GM23338 (cell line): ENCODE data around the gene TMEM247. TPM values are rescaled to one million over a fixed set of nuclear protein-coding genes. Genes with fewer than 3 reads are reported as not detected.

Source experiments
- ATAC-seq: fragments of 200-7000 bp; cut with Tn5 transposase; 3 replicates; pipeline ENCODE4 v1.9.1; 2020
- DNase-seq: peaks from one replicate; pipeline ENCODE4 v3.0.0-alpha.2; 2015; ENCODE audit warnings: low spot score
- H2AFZ ChIP-seq: fragments of 200-600 bp; sonication (generic); 2 replicates; pipeline ENCODE4 v1.8.0; 2016; ENCODE audit warnings: antibody characterized with exemption, mild to moderate bottlenecking, moderate library complexity
- H3F3A ChIP-seq: fragments of 200-600 bp; sonication (generic); replicated peaks from 2 replicates; pipeline ENCODE4 v1.8.0; 2017; ENCODE audit warnings: antibody characterized with exemption, mixed run types, low read depth
- H3K27ac ChIP-seq: fragments of 200-600 bp; sonication (generic); 2 replicates; pipeline ENCODE4 v1.6.1; 2016; ENCODE audit warnings: low read depth
- H3K27me3 ChIP-seq: fragments of 200-600 bp; sonication (generic); 2 replicates; pipeline ENCODE4 v1.8.0; 2016; ENCODE audit warnings: mild to moderate bottlenecking, mixed run types, moderate library complexity; ENCODE audit not compliant: insufficient read depth
- H3K36me3 ChIP-seq: fragments of 200-600 bp; sonication (generic); 2 replicates; pipeline ENCODE4 v1.8.0; 2016; ENCODE audit warnings: mild to moderate bottlenecking; ENCODE audit not compliant: insufficient read depth
- H3K4me1 ChIP-seq: fragments of 200-600 bp; sonication (generic); 2 replicates; pipeline ENCODE4 v1.8.0; 2016; ENCODE audit warnings: mild to moderate bottlenecking, moderate library complexity; ENCODE audit not compliant: insufficient read depth
- H3K4me2 ChIP-seq: fragments of 200-600 bp; sonication (generic); 2 replicates; pipeline ENCODE4 v1.7.1; 2017; ENCODE audit warnings: mixed run types
- H3K4me3 ChIP-seq: fragments of 200-600 bp; sonication (generic); 2 replicates; pipeline ENCODE4 v1.6.1; 2016; ENCODE audit warnings: mixed run types
- H3K79me2 ChIP-seq: fragments of 200-600 bp; sonication (generic); replicated peaks from 2 replicates; pipeline ENCODE4 v1.8.0; 2017; ENCODE audit warnings: mild to moderate bottlenecking; ENCODE audit not compliant: insufficient read depth
- H3K9me2 ChIP-seq: fragments of 200-600 bp; sonication (generic); 2 replicates; pipeline ENCODE4 v1.8.0; 2017; ENCODE audit not compliant: insufficient read depth
- H4K20me1 ChIP-seq: fragments of 200-600 bp; sonication (generic); replicated peaks from 2 replicates; pipeline ENCODE4 v1.8.0; 2017; ENCODE audit warnings: mild to moderate bottlenecking; ENCODE audit not compliant: insufficient read depth
- H3K27ac Mint-ChIP-seq: 2 replicates; pipeline ENCODE4 v1.8.0; 2020; ENCODE audit warnings: inconsistent platforms, mild to moderate bottlenecking, moderate library complexity, mixed read lengths
- H3K27me3 Mint-ChIP-seq: 3 replicates; pipeline ENCODE4 v1.8.0; 2022; ENCODE audit warnings: low read depth, mild to moderate bottlenecking, moderate library complexity, mixed read lengths, inconsistent platforms; ENCODE audit not compliant: insufficient read depth, poor library complexity
- H3K36me3 Mint-ChIP-seq: 3 replicates; pipeline ENCODE4 v1.8.0; 2021; ENCODE audit warnings: low read depth, mild to moderate bottlenecking, inconsistent platforms, moderate library complexity, mixed read lengths
- H3K4me1 Mint-ChIP-seq: 3 replicates; pipeline ENCODE4 v1.8.0; 2020; ENCODE audit warnings: mild to moderate bottlenecking, inconsistent platforms, mixed read lengths
- H3K4me3 Mint-ChIP-seq: 3 replicates; pipeline ENCODE4 v1.8.0; 2021; ENCODE audit warnings: moderate library complexity, mild to moderate bottlenecking, inconsistent platforms, mixed read lengths
- H3K9me3 Mint-ChIP-seq: 3 replicates; pipeline ENCODE4 v1.8.0; 2020; ENCODE audit warnings: moderate library complexity, mild to moderate bottlenecking, inconsistent platforms, mixed read lengths
- CREB1 ChIP-seq: fragments of 250-450 bp; sonication (Bioruptor Pico); IDR thresholded peaks from 2 replicates; pipeline ENCODE4 v1.5.0; 2020; ENCODE audit warnings: low read depth, mild to moderate bottlenecking, moderate library complexity
- EZH2phosphoT487 ChIP-seq: fragments of 200-600 bp; sonication (generic); IDR thresholded peaks from one replicate; pipeline ENCODE4 v1.8.1; 2018; ENCODE audit warnings: antibody characterized with exemption; ENCODE audit not compliant: unreplicated experiment
- NANOG ChIP-seq: IDR thresholded peaks from 2 replicates; pipeline ENCODE4 v1.6.1; 2016; ENCODE audit warnings: antibody characterized with exemption, borderline replicate concordance
- POLR2AphosphoS5 ChIP-seq: IDR thresholded peaks from 2 replicates; pipeline ENCODE4 v1.6.1; 2016; ENCODE audit warnings: antibody characterized with exemption, low read depth
- REST ChIP-seq: IDR thresholded peaks from one replicate; pipeline ENCODE4 v1.6.1; 2018; ENCODE audit warnings: antibody characterized with exemption; ENCODE audit not compliant: unreplicated experiment
- STAT1 ChIP-seq: IDR thresholded peaks from one replicate; pipeline ENCODE4 v1.6.1; 2016; ENCODE audit warnings: antibody characterized with exemption; ENCODE audit not compliant: unreplicated experiment
- ZNF114 ChIP-seq: fragments of 250-450 bp; sonication (Bioruptor Pico); IDR thresholded peaks from 2 replicates; pipeline ENCODE4 v1.5.0; 2020; ENCODE audit warnings: mild to moderate bottlenecking, moderate library complexity
- polyA plus RNA-seq: library from polyadenylated mRNA; unstranded; fragments of >200 nt; fragmentation: Nextera tagmentation; extraction: Ambion mirVana; gene quantifications from 2 replicates; pipeline ENCODE4 v1.2.1, GENCODE V29; 2016
- total RNA-seq: library from RNA; depleted of rRNA; stranded (reverse); fragments of >200 nt; shearing (Covaris generic); gene quantifications from 2 replicates; pipeline ENCODE4 v1.2.3, GENCODE V29; 2014
- TF ChIP-seq, protein P1 (sequence below): fragments of 250-450 bp; sonication (Bioruptor Pico); IDR thresholded peaks from 2 replicates; pipeline ENCODE4 v1.5.0; 2020; ENCODE audit warnings: mild to moderate bottlenecking, moderate library complexity
- TF ChIP-seq, protein P2 (sequence below), 2 experiments: fragments of 200-600 bp in 1 of 2; sonication (generic) in 1 of 2; conservative IDR thresholded peaks; 2 replicates each; pipeline versions ENCODE4 v1.5.1 to v1.6.1; 2016 to 2017; ENCODE audit warnings: antibody characterized with exemption in 2 of 2, low read depth in 2 of 2, mild to moderate bottlenecking in 2 of 2, moderate library complexity in 1 of 2
- TF ChIP-seq, protein P3 (sequence below): IDR thresholded peaks from 2 replicates; pipeline ENCODE4 v1.6.1; 2016; ENCODE audit warnings: antibody characterized with exemption

Gene TMEM247
- total and polyA plus RNA-seq, 2 experiments from 2014 or later = not detected

- Mint-ChIP-seq H3K27ac (no peak overlapping the region), H3K27me3 (peaks cover 5% of the 10 kb centered on the region), H3K36me3 (no peaks in the 10 kb centered on the region; the same call in 2 of the 3 replicates), H3K9me3 (no peaks in the 10 kb centered on the region), H3K4me1 (peaks cover 10% of the 10 kb centered on the region), H3K4me3 (no peak overlapping the region)
- no peaks in the 10 kb centered on the region for H3K36me3 ChIP-seq
- no peak for ATAC-seq
- no peaks in the 10 kb centered on the region; the same call in 1 of the 2 replicates for H4K20me1 ChIP-seq
- H3K27ac ChIP-seq = no peak overlapping the region
- H3K9me2 ChIP-seq = no peaks in the 10 kb centered on the region
- H3K79me2 ChIP-seq = no peaks in the 10 kb centered on the region
- no peak for TF ChIP-seq STAT1
- no peak for TF ChIP-seq REST
- TF ChIP-seq, protein P1, sequence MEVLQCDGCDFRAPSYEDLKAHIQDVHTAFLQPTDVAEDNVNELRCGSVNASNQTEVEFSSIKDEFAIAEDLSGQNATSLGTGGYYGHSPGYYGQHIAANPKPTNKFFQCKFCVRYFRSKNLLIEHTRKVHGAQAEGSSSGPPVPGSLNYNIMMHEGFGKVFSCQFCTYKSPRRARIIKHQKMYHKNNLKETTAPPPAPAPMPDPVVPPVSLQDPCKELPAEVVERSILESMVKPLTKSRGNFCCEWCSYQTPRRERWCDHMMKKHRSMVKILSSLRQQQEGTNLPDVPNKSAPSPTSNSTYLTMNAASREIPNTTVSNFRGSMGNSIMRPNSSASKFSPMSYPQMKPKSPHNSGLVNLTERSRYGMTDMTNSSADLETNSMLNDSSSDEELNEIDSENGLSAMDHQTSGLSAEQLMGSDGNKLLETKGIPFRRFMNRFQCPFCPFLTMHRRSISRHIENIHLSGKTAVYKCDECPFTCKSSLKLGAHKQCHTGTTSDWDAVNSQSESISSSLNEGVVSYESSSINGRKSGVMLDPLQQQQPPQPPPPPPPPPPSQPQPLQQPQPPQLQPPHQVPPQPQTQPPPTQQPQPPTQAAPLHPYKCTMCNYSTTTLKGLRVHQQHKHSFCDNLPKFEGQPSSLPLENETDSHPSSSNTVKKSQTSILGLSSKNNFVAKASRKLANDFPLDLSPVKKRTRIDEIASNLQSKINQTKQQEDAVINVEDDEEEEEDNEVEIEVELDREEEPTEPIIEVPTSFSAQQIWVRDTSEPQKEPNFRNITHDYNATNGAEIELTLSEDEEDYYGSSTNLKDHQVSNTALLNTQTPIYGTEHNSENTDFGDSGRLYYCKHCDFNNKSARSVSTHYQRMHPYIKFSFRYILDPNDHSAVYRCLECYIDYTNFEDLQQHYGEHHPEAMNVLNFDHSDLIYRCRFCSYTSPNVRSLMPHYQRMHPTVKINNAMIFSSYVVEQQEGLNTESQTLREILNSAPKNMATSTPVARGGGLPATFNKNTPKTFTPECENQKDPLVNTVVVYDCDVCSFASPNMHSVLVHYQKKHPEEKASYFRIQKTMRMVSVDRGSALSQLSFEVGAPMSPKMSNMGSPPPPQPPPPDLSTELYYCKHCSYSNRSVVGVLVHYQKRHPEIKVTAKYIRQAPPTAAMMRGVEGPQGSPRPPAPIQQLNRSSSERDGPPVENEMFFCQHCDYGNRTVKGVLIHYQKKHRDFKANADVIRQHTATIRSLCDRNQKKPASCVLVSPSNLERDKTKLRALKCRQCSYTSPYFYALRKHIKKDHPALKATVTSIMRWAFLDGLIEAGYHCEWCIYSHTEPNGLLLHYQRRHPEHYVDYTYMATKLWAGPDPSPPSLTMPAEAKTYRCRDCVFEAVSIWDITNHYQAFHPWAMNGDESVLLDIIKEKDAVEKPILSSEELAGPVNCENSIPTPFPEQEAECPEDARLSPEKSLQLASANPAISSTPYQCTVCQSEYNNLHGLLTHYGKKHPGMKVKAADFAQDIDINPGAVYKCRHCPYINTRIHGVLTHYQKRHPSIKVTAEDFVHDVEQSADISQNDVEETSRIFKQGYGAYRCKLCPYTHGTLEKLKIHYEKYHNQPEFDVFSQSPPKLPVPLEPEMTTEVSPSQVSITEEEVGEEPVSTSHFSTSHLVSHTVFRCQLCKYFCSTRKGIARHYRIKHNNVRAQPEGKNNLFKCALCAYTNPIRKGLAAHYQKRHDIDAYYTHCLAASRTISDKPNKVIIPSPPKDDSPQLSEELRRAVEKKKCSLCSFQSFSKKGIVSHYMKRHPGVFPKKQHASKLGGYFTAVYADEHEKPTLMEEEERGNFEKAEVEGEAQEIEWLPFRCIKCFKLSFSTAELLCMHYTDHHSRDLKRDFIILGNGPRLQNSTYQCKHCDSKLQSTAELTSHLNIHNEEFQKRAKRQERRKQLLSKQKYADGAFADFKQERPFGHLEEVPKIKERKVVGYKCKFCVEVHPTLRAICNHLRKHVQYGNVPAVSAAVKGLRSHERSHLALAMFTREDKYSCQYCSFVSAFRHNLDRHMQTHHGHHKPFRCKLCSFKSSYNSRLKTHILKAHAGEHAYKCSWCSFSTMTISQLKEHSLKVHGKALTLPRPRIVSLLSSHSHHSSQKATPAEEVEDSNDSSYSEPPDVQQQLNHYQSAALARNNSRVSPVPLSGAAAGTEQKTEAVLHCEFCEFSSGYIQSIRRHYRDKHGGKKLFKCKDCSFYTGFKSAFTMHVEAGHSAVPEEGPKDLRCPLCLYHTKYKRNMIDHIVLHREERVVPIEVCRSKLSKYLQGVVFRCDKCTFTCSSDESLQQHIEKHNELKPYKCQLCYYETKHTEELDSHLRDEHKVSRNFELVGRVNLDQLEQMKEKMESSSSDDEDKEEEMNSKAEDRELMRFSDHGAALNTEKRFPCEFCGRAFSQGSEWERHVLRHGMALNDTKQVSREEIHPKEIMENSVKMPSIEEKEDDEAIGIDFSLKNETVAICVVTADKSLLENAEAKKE (CRISPR knock-in tag) = no peak
- TF ChIP-seq CREB1 = no peak
- no peak for TF ChIP-seq NANOG
- TF ChIP-seq, protein P2, sequence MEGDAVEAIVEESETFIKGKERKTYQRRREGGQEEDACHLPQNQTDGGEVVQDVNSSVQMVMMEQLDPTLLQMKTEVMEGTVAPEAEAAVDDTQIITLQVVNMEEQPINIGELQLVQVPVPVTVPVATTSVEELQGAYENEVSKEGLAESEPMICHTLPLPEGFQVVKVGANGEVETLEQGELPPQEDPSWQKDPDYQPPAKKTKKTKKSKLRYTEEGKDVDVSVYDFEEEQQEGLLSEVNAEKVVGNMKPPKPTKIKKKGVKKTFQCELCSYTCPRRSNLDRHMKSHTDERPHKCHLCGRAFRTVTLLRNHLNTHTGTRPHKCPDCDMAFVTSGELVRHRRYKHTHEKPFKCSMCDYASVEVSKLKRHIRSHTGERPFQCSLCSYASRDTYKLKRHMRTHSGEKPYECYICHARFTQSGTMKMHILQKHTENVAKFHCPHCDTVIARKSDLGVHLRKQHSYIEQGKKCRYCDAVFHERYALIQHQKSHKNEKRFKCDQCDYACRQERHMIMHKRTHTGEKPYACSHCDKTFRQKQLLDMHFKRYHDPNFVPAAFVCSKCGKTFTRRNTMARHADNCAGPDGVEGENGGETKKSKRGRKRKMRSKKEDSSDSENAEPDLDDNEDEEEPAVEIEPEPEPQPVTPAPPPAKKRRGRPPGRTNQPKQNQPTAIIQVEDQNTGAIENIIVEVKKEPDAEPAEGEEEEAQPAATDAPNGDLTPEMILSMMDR (conservative IDR thresholded peaks at IDR 0.05; ENCODE audit: low read depth in 2 of 2) = no peak
- TF ChIP-seq, protein P3, sequence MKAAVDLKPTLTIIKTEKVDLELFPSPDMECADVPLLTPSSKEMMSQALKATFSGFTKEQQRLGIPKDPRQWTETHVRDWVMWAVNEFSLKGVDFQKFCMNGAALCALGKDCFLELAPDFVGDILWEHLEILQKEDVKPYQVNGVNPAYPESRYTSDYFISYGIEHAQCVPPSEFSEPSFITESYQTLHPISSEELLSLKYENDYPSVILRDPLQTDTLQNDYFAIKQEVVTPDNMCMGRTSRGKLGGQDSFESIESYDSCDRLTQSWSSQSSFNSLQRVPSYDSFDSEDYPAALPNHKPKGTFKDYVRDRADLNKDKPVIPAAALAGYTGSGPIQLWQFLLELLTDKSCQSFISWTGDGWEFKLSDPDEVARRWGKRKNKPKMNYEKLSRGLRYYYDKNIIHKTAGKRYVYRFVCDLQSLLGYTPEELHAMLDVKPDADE = no peak
- TF ChIP-seq ZNF114 (CRISPR knock-in tag) = no peak
- TF ChIP-seq POLR2AphosphoS5 = no peak
- TF ChIP-seq EZH2phosphoT487 = no peak
- H3K27me3 ChIP-seq = no peaks in the 10 kb centered on the region
- H3K4me3 ChIP-seq = no peak overlapping the region
- H3F3A ChIP-seq = no peaks in the 10 kb centered on the region
- H3K4me1 ChIP-seq = no peaks in the 10 kb centered on the region
- no peak overlapping the region for H3K4me2 ChIP-seq
- H2AFZ ChIP-seq = no peak overlapping the region
- DNase-seq = no peak
These were observed 52.5 kb downstream of the TMEM247 start for GRCh38 chr2:46531863-46532262.
